Coronary artery (tissue), 2 donors: ENCODE data around the gene NUDT1.

Experiments used
- DNase-seq: peaks from one replicate; pipeline ENCODE4 v3.0.0-alpha.2; 2017; ENCODE audit warnings: low spot score
- H3K27ac ChIP-seq, 2 donors: fragments of 200-600 bp; sonication (generic); one replicate each; pipeline ENCODE4 v1.5.1; 2016 to 2019
- H3K4me3 ChIP-seq: fragments of 200-600 bp; sonication (generic); 2 replicates; pipeline ENCODE4 v1.5.1; 2016; ENCODE audit warnings: mild to moderate bottlenecking, moderate library complexity
- CTCF ChIP-seq: fragments of 200-600 bp; sonication (generic); IDR thresholded peaks from one replicate; pipeline ENCODE4 v1.5.1; 2019; ENCODE audit warnings: antibody characterized with exemption

Gene NUDT1

GRCh38 chr7:2219606-2220005, 22.4 kb upstream of the NUDT1 start:
- H3K4me3 ChIP-seq = no peak overlapping the region
- no peak for DNase-seq
- no peak overlapping the region for H3K27ac ChIP-seq
- TF ChIP-seq CTCF = no peak

- H3K27ac ChIP-seq = no peak overlapping the region
- no peak overlapping the region for H3K4me3 ChIP-seq
- no peak for DNase-seq
- TF ChIP-seq CTCF = no peak
Observed at GRCh38 chr7:2220030-2220429, 22.0 kb upstream of the NUDT1 start.

GRCh38 chr7:2220506-2220905, 21.5 kb upstream of the NUDT1 start:
- no peak for TF ChIP-seq CTCF
- no peak overlapping the region for H3K4me3 ChIP-seq
- DNase-seq = no peak
- H3K27ac ChIP-seq = no peak overlapping the region

- Histone ChIP-seq H3K27ac (no peak overlapping the region), H3K4me3 (no peak overlapping the region)
- no peak for TF ChIP-seq CTCF
- DNase-seq = no peak
Observed at GRCh38 chr7:2220954-2221353, 21.1 kb upstream of the NUDT1 start.

- DNase-seq = no peak
- no peak overlapping the region for H3K27ac ChIP-seq
- TF ChIP-seq CTCF = no peak
- no peak overlapping the region for H3K4me3 ChIP-seq
Observed at GRCh38 chr7:2222516-2222915, 19.5 kb upstream of the NUDT1 start.

GRCh38 chr7:2223321-2223720, 18.7 kb upstream of the NUDT1 start:
- H3K27ac ChIP-seq = no peak overlapping the region
- no peak for DNase-seq
- no peak overlapping the region for H3K4me3 ChIP-seq
- no peak for TF ChIP-seq CTCF

GRCh38 chr7:2224491-2224928, 17.5 kb upstream of the NUDT1 start:
- TF ChIP-seq CTCF = no peak
- Histone ChIP-seq H3K27ac (no peak overlapping the region), H3K4me3 (no peak overlapping the region)
- DNase-seq = no peak
